Neural cell (in vitro differentiated cells): ENCODE data around the gene CRYAB. TPM values are rescaled to one million over a fixed set of nuclear protein-coding genes. Genes with fewer than 3 reads are reported as not detected.

ENCODE experiments used
- H2AFZ ChIP-seq: fragments of 200-600, 300-800 bp; sonication (generic), shearing (Covaris generic); 2 replicates; pipeline ENCODE4 v1.6.0; 2014; ENCODE audit warnings: low read depth, mild to moderate bottlenecking, antibody characterized with exemption, low read length, moderate library complexity
- H3F3A ChIP-seq: fragments of 200-600 bp; shearing (Covaris generic); 2 replicates; pipeline ENCODE4 v1.6.1; 2016; ENCODE audit warnings: mild to moderate bottlenecking, moderate library complexity, mixed read lengths, antibody characterized with exemption, low read length; ENCODE audit not compliant: insufficient read depth, poor library complexity, severe bottlenecking
- H3K27ac ChIP-seq: fragments of 200-600, 300-800 bp; sonication (generic), shearing (Covaris generic); 2 replicates; pipeline ENCODE4 v1.5.1; 2014; ENCODE audit warnings: mild to moderate bottlenecking, low read length, moderate library complexity
- H3K27me3 ChIP-seq: fragments of 300-800, 200-600 bp; sonication (generic), shearing (Covaris generic); 2 replicates; pipeline ENCODE4 v1.6.0; 2014; ENCODE audit warnings: mild to moderate bottlenecking, low read depth, low read length, moderate library complexity; ENCODE audit not compliant: insufficient read depth
- H3K36me3 ChIP-seq: fragments of 300-800, 200-600 bp; sonication (generic), shearing (Covaris generic); 2 replicates; pipeline ENCODE4 v1.5.1; 2014; ENCODE audit warnings: mild to moderate bottlenecking, antibody characterized with exemption, low read length, moderate library complexity; ENCODE audit not compliant: insufficient read depth
- H3K4me2 ChIP-seq: fragments of 300-800, 200-600 bp; sonication (generic), shearing (Covaris generic); 2 replicates; pipeline ENCODE4 v1.6.0; 2014; ENCODE audit warnings: mild to moderate bottlenecking, low read length
- H3K4me3 ChIP-seq: fragments of 300-800, 200-600 bp; sonication (generic), shearing (Covaris generic); 2 replicates; pipeline ENCODE4 v1.5.1; 2014; ENCODE audit warnings: mild to moderate bottlenecking, low read length, moderate library complexity
- H3K79me2 ChIP-seq: fragments of 200-600 bp; shearing (Covaris generic); replicated peaks from 2 replicates; pipeline ENCODE4 v1.6.0; 2014; ENCODE audit warnings: mild to moderate bottlenecking, low read length, moderate library complexity; ENCODE audit not compliant: insufficient read depth
- H3K9ac ChIP-seq: fragments of 300-800, 200-600 bp; sonication (generic), shearing (Covaris generic); 2 replicates; pipeline ENCODE4 v1.6.1; 2016; ENCODE audit warnings: mild to moderate bottlenecking, low read length, mixed read lengths
- H3K9me2 ChIP-seq: fragments of 200-600 bp; shearing (Covaris generic); 2 replicates; pipeline ENCODE4 v1.6.1; 2016; ENCODE audit warnings: mild to moderate bottlenecking, low read length, mixed read lengths; ENCODE audit not compliant: insufficient read depth
- H3K9me3 ChIP-seq: fragments of 200-600, 300-800 bp; sonication (generic), shearing (Covaris generic); 2 replicates; pipeline ENCODE4 v1.6.1; 2016; ENCODE audit warnings: mild to moderate bottlenecking, mixed run types, low read length, moderate library complexity, mixed read lengths
- H4K20me1 ChIP-seq: fragments of 200-600 bp; shearing (Covaris generic); 2 replicates; pipeline ENCODE4 v1.6.1; 2016; ENCODE audit warnings: mild to moderate bottlenecking, mixed run types; ENCODE audit not compliant: insufficient read depth
- EP300 ChIP-seq: fragments of 450-650 bp; conservative IDR thresholded peaks from 2 replicates; pipeline ENCODE4 v1.6.1; 2014; ENCODE audit warnings: antibody characterized with exemption, mild to moderate bottlenecking, moderate library complexity; ENCODE audit not compliant: poor library complexity, severe bottlenecking
- EZH2 ChIP-seq: fragments of 200-600, 300-800 bp; shearing (Covaris generic), sonication (generic); IDR thresholded peaks from 2 replicates; pipeline ENCODE4 v1.6.1; 2014; ENCODE audit warnings: antibody characterized with exemption, low read length, borderline replicate concordance, mild to moderate bottlenecking; ENCODE audit not compliant: insufficient read depth, poor library complexity, severe bottlenecking
- MXI1 ChIP-seq: fragments of 450-650 bp; conservative IDR thresholded peaks from 2 replicates; pipeline ENCODE4 v1.6.1; 2014; ENCODE audit warnings: antibody characterized with exemption, mild to moderate bottlenecking; ENCODE audit not compliant: poor library complexity, severe bottlenecking
- POLR2AphosphoS5 ChIP-seq: IDR thresholded peaks from 2 replicates; pipeline ENCODE4 v1.6.1; 2012
- RAD21 ChIP-seq: fragments of 450-650 bp; conservative IDR thresholded peaks from 2 replicates; pipeline ENCODE4 v1.6.1; 2014; ENCODE audit warnings: antibody characterized with exemption, mild to moderate bottlenecking, moderate library complexity
- SMC3 ChIP-seq: fragments of 450-650 bp; conservative IDR thresholded peaks from 2 replicates; pipeline ENCODE4 v1.6.1; 2014; ENCODE audit warnings: antibody characterized with exemption, mild to moderate bottlenecking, moderate library complexity; ENCODE audit not compliant: poor library complexity
- TAF1 ChIP-seq: IDR thresholded peaks from 2 replicates; pipeline ENCODE4 v1.6.1; 2012; ENCODE audit warnings: low read depth
- polyA plus RNA-seq: library from polyadenylated mRNA; depleted of rRNA; stranded (reverse); fragments of >200 nt; gene quantifications from 2 replicates; pipeline ENCODE4 v1.2.3, GENCODE V29; 2014
- TF ChIP-seq, protein P1 (sequence below): fragments of 450-650 bp; IDR thresholded peaks from 2 replicates; pipeline ENCODE4 v1.5.1; 2014; ENCODE audit warnings: antibody characterized with exemption, mild to moderate bottlenecking, moderate library complexity; ENCODE audit not compliant: poor library complexity, severe bottlenecking
- TF ChIP-seq, protein P2 (sequence below): IDR thresholded peaks from 2 replicates; pipeline ENCODE4 v1.6.1; 2012; ENCODE audit warnings: borderline replicate concordance

Gene CRYAB
- polyA plus RNA-seq, 1 donor from 2014 or later: not detected

- Histone ChIP-seq H3K4me2 (no peak overlapping the region), H3K9ac (no peak overlapping the region), H3K27ac (no peak overlapping the region), H3K79me2 (peaks cover 7% of the 10 kb centered on the region), H3K9me2 (no peaks in the 10 kb centered on the region), H2AFZ (no peak overlapping the region), H3K4me3 (no peak overlapping the region), H3F3A (no peaks in the 10 kb centered on the region), H3K9me3 (no peaks in the 10 kb centered on the region), H3K36me3 (no peaks in the 10 kb centered on the region), H3K27me3 (no peaks in the 10 kb centered on the region), H4K20me1 (no peaks in the 10 kb centered on the region)
- TF ChIP-seq, protein P1, sequence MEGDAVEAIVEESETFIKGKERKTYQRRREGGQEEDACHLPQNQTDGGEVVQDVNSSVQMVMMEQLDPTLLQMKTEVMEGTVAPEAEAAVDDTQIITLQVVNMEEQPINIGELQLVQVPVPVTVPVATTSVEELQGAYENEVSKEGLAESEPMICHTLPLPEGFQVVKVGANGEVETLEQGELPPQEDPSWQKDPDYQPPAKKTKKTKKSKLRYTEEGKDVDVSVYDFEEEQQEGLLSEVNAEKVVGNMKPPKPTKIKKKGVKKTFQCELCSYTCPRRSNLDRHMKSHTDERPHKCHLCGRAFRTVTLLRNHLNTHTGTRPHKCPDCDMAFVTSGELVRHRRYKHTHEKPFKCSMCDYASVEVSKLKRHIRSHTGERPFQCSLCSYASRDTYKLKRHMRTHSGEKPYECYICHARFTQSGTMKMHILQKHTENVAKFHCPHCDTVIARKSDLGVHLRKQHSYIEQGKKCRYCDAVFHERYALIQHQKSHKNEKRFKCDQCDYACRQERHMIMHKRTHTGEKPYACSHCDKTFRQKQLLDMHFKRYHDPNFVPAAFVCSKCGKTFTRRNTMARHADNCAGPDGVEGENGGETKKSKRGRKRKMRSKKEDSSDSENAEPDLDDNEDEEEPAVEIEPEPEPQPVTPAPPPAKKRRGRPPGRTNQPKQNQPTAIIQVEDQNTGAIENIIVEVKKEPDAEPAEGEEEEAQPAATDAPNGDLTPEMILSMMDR: no peak
- TF ChIP-seq, protein P2, sequence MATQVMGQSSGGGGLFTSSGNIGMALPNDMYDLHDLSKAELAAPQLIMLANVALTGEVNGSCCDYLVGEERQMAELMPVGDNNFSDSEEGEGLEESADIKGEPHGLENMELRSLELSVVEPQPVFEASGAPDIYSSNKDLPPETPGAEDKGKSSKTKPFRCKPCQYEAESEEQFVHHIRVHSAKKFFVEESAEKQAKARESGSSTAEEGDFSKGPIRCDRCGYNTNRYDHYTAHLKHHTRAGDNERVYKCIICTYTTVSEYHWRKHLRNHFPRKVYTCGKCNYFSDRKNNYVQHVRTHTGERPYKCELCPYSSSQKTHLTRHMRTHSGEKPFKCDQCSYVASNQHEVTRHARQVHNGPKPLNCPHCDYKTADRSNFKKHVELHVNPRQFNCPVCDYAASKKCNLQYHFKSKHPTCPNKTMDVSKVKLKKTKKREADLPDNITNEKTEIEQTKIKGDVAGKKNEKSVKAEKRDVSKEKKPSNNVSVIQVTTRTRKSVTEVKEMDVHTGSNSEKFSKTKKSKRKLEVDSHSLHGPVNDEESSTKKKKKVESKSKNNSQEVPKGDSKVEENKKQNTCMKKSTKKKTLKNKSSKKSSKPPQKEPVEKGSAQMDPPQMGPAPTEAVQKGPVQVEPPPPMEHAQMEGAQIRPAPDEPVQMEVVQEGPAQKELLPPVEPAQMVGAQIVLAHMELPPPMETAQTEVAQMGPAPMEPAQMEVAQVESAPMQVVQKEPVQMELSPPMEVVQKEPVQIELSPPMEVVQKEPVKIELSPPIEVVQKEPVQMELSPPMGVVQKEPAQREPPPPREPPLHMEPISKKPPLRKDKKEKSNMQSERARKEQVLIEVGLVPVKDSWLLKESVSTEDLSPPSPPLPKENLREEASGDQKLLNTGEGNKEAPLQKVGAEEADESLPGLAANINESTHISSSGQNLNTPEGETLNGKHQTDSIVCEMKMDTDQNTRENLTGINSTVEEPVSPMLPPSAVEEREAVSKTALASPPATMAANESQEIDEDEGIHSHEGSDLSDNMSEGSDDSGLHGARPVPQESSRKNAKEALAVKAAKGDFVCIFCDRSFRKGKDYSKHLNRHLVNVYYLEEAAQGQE: no peak
- TF ChIP-seq TAF1 (no peak), EZH2 (no peak), POLR2AphosphoS5 (no peak), MXI1 (no peak), EP300 (no peak)
Observed at GRCh38 chr11:111949519-111950426, 38.2 kb upstream of the CRYAB start.

GRCh38 chr11:111947143-111947542, 35.6 kb upstream of the CRYAB start:
- Histone ChIP-seq H3K4me2 (no peak overlapping the region), H3F3A (no peaks in the 10 kb centered on the region), H3K27ac (no peak overlapping the region), H3K9ac (no peak overlapping the region), H3K4me3 (no peak overlapping the region), H3K9me3 (no peaks in the 10 kb centered on the region), H3K9me2 (no peaks in the 10 kb centered on the region), H2AFZ (no peak overlapping the region), H3K79me2 (peaks cover 7% of the 10 kb centered on the region), H3K27me3 (no peaks in the 10 kb centered on the region), H4K20me1 (no peaks in the 10 kb centered on the region), H3K36me3 (no peaks in the 10 kb centered on the region)
- no peak for TF ChIP-seq EP300
- no peak for TF ChIP-seq EZH2
- no peak for TF ChIP-seq MXI1
- TF ChIP-seq POLR2AphosphoS5: no peak
- no peak for TF ChIP-seq SMC3
- TF ChIP-seq TAF1: no peak
- no peak for TF ChIP-seq RAD21
- TF ChIP-seq, protein P1: no peak
- TF ChIP-seq, protein P2: no peak
